Mammary epithelial cell (primary cell): ENCODE measurements around the gene TICRR.

ENCODE experiments used
- CTCF ChIP-seq, 2 donors: IDR thresholded peaks in 1 of 2; conservative IDR thresholded peaks in 1 of 2; 2 replicates each; pipeline ENCODE4 v1.5.1; 2011 to 2012; ENCODE audit warnings: inconsistent platforms in 2 of 2, low read length in 2 of 2, mild to moderate bottlenecking in 2 of 2, control low read depth in 1 of 2, low read depth in 1 of 2; ENCODE audit not compliant: insufficient read depth in 1 of 2; ENCODE audit errors: extremely low read depth in 1 of 2
- EZH2 ChIP-seq: IDR thresholded peaks from 2 replicates; pipeline ENCODE4 v1.6.1; 2012; ENCODE audit warnings: low read length, inconsistent platforms, borderline replicate concordance

GRCh38 chr15:89652131-89652530 lies 76.9 kb downstream of the TICRR start:
- TF ChIP-seq CTCF (conservative IDR thresholded peaks at IDR 0.05 in 1 of 2, IDR thresholded peaks at IDR 0.05 in 1 of 2; ENCODE audit: extremely low read depth in 1 of 2, insufficient read depth in 1 of 2, low read depth in 1 of 2, low read length in 2 of 2) (no peak), EZH2 (no peak)
